C4-2B (cell line): Measurements from ENCODE around the gene NME9.

ENCODE experiments used
- H3K27ac ChIP-seq: fragments of 450-650 bp; 2 replicates; pipeline ENCODE4 v1.5.1; 2017
- CTCF ChIP-seq: fragments of 450-650 bp; conservative IDR thresholded peaks from 2 replicates; pipeline ENCODE4 v1.5.1; 2017; ENCODE audit warnings: mild to moderate bottlenecking
- ZFX ChIP-seq: fragments of 450-650 bp; IDR thresholded peaks from 2 replicates; pipeline ENCODE4 v1.6.1; 2017

Gene NME9

GRCh38 chr3:138351916-138352550 lies 22.4 kb upstream of the NME9 start:
- no peak overlapping the region for H3K27ac ChIP-seq
- TF ChIP-seq CTCF (no peak), ZFX (no peak)

GRCh38 chr3:138351151-138351550 lies 21.5 kb upstream of the NME9 start:
- no peak for TF ChIP-seq CTCF
- TF ChIP-seq ZFX, result no peak
- H3K27ac ChIP-seq, result no peak overlapping the region

DNA sequence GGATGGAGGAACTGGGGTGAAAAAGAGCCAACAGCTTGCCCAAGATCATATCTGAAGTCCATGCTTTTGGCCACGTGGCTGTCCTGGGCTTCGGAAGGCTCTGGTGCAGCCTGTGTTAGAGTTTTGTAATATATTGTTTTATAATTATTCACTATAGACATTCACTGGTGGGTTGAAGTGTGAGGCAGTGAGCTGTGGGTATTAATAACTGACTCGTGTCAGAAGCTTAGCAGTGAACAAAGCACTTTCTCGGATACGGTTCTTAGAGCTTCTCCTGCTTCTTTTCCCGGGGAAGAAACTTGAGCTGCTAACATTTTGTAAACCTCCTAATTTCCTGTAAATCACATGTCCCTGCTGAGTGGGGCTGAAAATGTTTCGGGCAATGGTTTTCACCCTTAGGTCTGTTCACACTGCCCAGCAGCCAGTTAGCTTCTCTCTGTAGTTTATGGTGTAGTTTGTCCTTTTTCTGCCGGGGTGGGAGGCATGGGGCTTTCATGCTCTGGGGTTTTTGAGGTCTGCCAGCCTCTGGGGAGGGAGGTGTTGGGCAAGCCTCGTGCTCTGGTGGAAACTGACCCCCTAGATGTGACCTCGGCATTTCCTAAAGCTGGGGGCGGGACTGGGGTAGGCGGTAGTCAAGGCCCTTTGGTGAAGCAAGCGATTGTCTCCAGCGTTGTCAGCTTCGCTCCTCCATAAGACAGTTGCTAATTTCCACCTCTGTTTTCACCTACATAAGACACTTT lies 20.4 kb upstream of the NME9 start:
- H3K27ac ChIP-seq, result no peak overlapping the region
- no peak for TF ChIP-seq CTCF
- TF ChIP-seq ZFX, result no peak

DNA sequence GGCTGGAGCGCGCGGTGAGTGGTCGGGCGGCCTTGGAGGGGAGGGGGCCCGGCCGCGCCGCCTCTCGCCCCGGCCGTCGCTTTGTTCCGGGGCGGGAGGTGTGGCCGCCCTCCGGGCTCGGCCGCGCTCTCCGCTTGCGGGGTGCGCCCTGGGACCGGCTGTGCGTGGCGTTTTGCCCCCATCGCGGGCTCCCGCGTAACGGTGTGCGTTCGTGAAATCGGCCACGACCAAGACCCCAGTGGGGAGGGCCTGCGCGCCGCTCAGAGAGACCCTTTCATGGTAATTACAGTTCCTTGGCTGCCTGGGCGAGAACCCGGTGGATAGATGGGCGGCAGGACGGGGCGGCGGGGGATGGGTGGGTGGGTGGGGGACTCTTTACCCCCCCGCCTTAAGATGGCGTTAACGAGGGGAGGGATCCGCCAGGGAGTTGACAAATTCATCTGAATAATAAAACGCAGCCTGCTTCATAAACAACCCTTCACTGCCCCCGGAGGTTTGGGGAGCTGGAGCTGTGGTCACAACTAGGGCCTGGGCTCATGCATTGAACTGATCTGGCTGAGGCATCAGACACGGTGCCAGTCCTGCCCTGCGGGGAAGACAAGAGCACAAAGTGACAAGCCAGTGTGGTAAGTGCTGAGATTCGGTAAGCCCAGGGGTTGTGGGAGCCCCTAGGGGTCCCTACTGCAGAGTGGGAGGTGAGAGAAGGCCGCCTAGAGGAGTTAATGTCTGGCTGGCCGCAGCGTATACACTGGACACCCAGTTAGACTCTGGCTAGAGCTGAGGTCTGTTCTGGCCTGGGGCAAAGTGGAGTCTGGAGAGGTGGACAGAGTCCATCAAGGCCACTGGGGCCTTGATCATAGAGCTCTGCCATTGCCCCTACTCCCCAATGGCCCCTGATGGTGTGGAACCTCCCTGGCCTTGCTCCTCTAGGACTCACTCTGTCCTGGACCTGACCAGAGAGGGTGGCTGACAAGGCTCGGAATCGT lies 19.4 kb upstream of the NME9 start:
- H3K27ac ChIP-seq, result peak overlapping the region; percentile 44
- TF ChIP-seq CTCF (no peak), ZFX (no peak)

DNA sequence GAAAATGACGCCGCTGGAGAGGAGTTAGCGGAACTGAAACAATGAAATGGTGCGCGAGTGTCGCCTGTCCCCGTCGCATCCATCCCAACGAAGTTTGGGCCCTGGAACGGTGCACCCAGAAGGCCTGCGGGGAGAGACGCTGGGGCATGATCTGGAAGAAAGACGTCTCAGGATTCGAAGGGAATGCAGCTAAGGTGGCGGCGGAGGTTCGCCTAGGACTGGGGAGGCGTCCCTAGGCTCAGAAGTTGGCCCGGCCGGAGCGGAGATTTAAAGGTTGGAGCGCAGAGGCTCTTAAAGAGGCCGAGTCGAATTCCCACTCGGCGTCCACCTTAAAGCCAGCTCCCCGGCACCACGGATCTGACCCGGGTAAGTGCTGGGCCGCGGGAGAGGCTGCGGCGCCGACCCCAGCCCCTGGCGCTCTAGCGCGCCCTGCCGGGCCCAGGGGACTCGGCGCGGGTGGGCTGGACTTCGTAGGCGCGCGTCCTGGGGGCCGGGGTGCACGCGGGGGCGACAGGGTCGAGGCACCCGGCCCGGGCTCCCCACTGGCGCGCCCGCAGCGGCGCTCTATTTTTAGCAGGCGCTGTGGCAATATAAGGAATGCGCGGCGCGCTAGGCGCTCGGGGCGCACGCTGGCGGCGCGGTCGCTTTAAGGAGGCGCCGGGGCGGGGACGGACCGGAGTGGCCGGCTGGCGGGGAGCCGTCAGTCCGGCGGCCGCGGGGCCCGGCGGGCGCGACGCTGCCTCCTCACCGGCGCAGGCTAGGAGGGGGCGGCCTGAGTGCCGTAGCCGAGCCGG lies 18.5 kb upstream of the NME9 start, which contains the start of gene MRAS:
Gene MRAS (plus strand): TSS at position 620 of the 794 bp plus-strand sequence. CDS start 24,305 bp downstream, outside the sequence.
- peak within 1 kb of the TSS; percentile 44 for H3K27ac ChIP-seq

More for the DNA sequence above, 18.5 kb upstream of the NME9 start, which contains the start of gene MRAS:
- peak; percentile 71 for TF ChIP-seq CTCF
- peak; percentile 42; the same call in 1 of the 2 replicates for TF ChIP-seq ZFX
